Spleen (tissue), 11 donors: ENCODE results near the gene HNF4A. TPM values are rescaled to one million over a fixed set of nuclear protein-coding genes. Genes with fewer than 3 reads are reported as not detected.
"Not testable (repeated sequence)": the region's sequence is repeated elsewhere in the genome, so short reads cannot be mapped to it uniquely, and the experiment has no call there.

Experiments
- DNase-seq: peaks from one replicate; pipeline ENCODE4 v3.0.0-alpha.2; 2020
- H3K27ac ChIP-seq, 8 donors: fragments of 200-600 bp; sonication (generic) in 7 of 8; 1 replicate in 4 of 8; 2 replicates in 4 of 8; pipeline versions ENCODE4 v1.5.0 to v1.8.0; 2016 to 2021; ENCODE audit warnings: inconsistent platforms in 4 of 8, mild to moderate bottlenecking in 4 of 8, moderate library complexity in 1 of 8
- H3K27me3 ChIP-seq, 7 donors: fragments of 200-600 bp; sonication (generic) in 6 of 7; replicated peaks in 1 of 7; 1 replicate in 4 of 7; 2 replicates in 3 of 7; pipeline versions ENCODE4 v1.5.0 to v1.8.0; 2016 to 2021; ENCODE audit warnings: inconsistent platforms in 3 of 7, mild to moderate bottlenecking in 1 of 7
- H3K36me3 ChIP-seq, 6 donors: fragments of 200-600 bp; sonication (generic) in 5 of 6; 1 replicate in 4 of 6; 2 replicates in 2 of 6; pipeline versions ENCODE4 v1.5.0 to v1.8.0; 2016 to 2021; ENCODE audit warnings: inconsistent platforms in 2 of 6
- H3K4me1 ChIP-seq, 6 donors: fragments of 200-600 bp; sonication (generic) in 5 of 6; 1 replicate in 3 of 6; 2 replicates in 3 of 6; pipeline versions ENCODE4 v1.5.0 to v1.8.0; 2016 to 2021; ENCODE audit warnings: inconsistent platforms in 3 of 6
- H3K4me3 ChIP-seq, 8 donors: fragments of 200-600 bp; sonication (generic) in 7 of 8; 1 replicate in 4 of 8; 2 replicates in 4 of 8; pipeline versions ENCODE4 v1.5.0 to v1.8.0; 2016 to 2021; ENCODE audit warnings: inconsistent platforms in 4 of 8, mild to moderate bottlenecking in 4 of 8, moderate library complexity in 2 of 8
- H3K9me3 ChIP-seq, 8 donors: fragments of 200-600 bp; sonication (generic) in 7 of 8; 1 replicate in 4 of 8; 2 replicates in 4 of 8; pipeline versions ENCODE4 v1.5.0 to v1.8.0; 2016 to 2021; ENCODE audit warnings: inconsistent platforms in 4 of 8
- CTCF ChIP-seq, 11 experiments: fragments of 200-600 bp in 7 of 11; fragments of 450-650 bp in 4 of 11; sonication (generic) in 4 of 11; IDR thresholded peaks in 8 of 11; conservative IDR thresholded peaks in 3 of 11; 1 replicate in 7 of 11; 2 replicates in 4 of 11; pipeline versions ENCODE4 v1.4.0 to v1.8.0; 2016 to 2021; ENCODE audit warnings: antibody characterized with exemption in 11 of 11, inconsistent platforms in 4 of 11, mild to moderate bottlenecking in 1 of 11
- POLR2A ChIP-seq, 3 donors: fragments of 450-650 bp; IDR thresholded peaks; one replicate each; pipeline ENCODE4 v1.5.1; 2017; ENCODE audit warnings: antibody characterized with exemption in 3 of 3, mild to moderate bottlenecking in 1 of 3
- POLR2AphosphoS5 ChIP-seq, 3 donors: sonication (generic); formaldehyde crosslinking; IDR thresholded peaks; one replicate each; pipeline ENCODE4 v1.5.1; 2017; ENCODE audit warnings: antibody characterized with exemption in 3 of 3
- WGBS, 5 donors: extraction: QIAGEN DNeasy Blood & Tissue Kit in 3 of 5; methylation state at CpG; one replicate each; pipeline versions ENCODE4 v1.1.5 to v1.1.7; 2013 to 2018; 5-methylcytosine and 5-hydroxymethylcytosine counted together
- intact Hi-C: fragments of 100-400 bp; cut with DNase I; formaldehyde crosslinking; loops from one replicate; pipeline ENCODE4 v1.15.0; 2023; ENCODE audit warnings: low total_unique reads
- polyA plus RNA-seq, 3 donors: library from polyadenylated mRNA; stranded (reverse); fragments of 200-250 nt; gene quantifications; one replicate each; pipeline ENCODE4 v1.2.1, GENCODE V29; 2013
- total RNA-seq, 7 donors: library from RNA; depleted of rRNA in 3 of 7; stranded (reverse); fragments of >200 nt in 3 of 7; fragmentation: NEBNext Ultra II Directional in 4 of 7; extraction: Animal tissue kit (Norgen Biotek cat#: 25700) in 4 of 7; gene quantifications; one replicate each; pipeline versions ENCODE4 v1.1.0 to v1.2.1, GENCODE V29; 2016 to 2021
- donor health status: healthy with polysubstance abuse.
- donor health status: DM: no; HTN: no; CAD: no; lungs with moderate emphysema.
- donor health status: DM: no; HTN: no; CAD: no.
- donor health status: Bipolar disorder and iron deficiency.
- donor health status: healthy.
- donor health status: DM: no; HTN: no; CAD: no.
- donor health status: DM: yes; HTN: yes; CAD: no.

Gene HNF4A
- total and polyA plus RNA-seq, 10 donors: 0.03 TPM; not detected in 9

- TF ChIP-seq CTCF (IDR thresholded peaks at IDR 0.05 in 8 of 11, conservative IDR thresholded peaks at IDR 0.05 in 3 of 11) (no peak), POLR2AphosphoS5 (IDR thresholded peaks at IDR 0.05) (no peak), POLR2A (IDR thresholded peaks at IDR 0.05) (no peak)
- Histone ChIP-seq H3K27me3 (peaks cover 0 to 5% (median 0%) of the 10 kb centered on the region in 7 donors), H3K4me1 (peaks cover 0 to 4% (median 0%) of the 10 kb centered on the region in 6 donors), H3K36me3 (no peaks in the 10 kb centered on the region), H3K27ac (no peak overlapping the region), H3K9me3 (no peaks in the 10 kb centered on the region), H3K4me3 (no peak overlapping the region)
- intact Hi-C loops: no loop called here
- DNase-seq: no peak
- WGBS, 5 donors: 69 to 84% (median 79%) methylated on average over 4 of the region's 4 CpGs
Observed at GRCh38 chr20:44344723-44345122, 10.8 kb upstream of the HNF4A start.

DNA sequence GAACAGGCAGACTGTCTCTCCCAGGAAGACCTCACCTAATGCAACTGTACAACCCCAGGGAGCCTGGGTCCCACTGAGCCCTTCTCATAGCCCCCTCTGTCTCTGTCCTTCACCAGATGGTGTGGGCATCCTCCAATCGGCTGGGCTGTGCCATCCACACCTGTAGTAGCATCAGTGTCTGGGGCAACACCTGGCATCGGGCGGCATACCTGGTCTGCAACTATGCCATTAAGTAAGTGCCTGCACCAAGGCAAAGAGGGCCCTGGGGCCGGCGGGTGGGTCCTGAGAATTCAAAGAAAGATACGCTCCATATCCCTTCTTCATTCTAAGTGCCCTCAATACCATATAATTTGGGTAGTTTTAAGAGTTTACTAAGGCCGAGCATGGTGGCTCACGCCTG lies 10.4 kb upstream of the HNF4A start:
- intact Hi-C loops: no loop called here
- Histone ChIP-seq H3K27me3 (peaks cover 0 to 6% (median 0%) of the 10 kb centered on the region in 7 donors), H3K4me3 (no peak overlapping the region), H3K27ac (no peak overlapping the region), H3K9me3 (no peaks in the 10 kb centered on the region), H3K4me1 (peaks cover 0 to 4% (median 0%) of the 10 kb centered on the region in 6 donors), H3K36me3 (no peaks in the 10 kb centered on the region)
- DNase-seq: no peak
- TF ChIP-seq POLR2AphosphoS5 (IDR thresholded peaks at IDR 0.05) (no peak), CTCF (IDR thresholded peaks at IDR 0.05 in 8 of 11, conservative IDR thresholded peaks at IDR 0.05 in 3 of 11) (no peak), POLR2A (IDR thresholded peaks at IDR 0.05) (no peak)
- 86 to 96% (median 93%) methylated on average over 7 to 8 of the region's 8 CpGs for WGBS, 5 donors

DNA sequence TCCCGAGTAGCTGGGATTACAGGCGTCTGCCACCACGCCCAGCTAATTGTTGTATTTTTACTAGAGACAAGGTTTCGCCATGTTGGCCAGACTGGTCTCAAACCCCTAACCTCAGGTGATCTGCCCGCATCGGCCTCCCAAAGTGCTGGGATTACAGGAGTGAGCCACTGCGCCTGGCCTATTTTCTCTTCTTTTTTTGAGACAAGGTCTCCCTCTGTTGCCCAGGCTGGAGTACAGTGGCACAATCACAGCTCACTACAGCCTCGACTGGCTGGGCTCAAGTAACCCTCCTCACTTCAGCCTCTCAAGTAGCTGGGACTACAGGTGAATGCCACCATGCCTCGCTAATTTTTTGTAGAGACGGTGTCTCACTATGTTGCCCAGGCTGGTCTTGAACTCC lies 9.6 kb upstream of the HNF4A start:
- 87 to 94% (median 93%) methylated on average over 10 of the region's 10 CpGs for WGBS, 5 donors
- DNase-seq, intact Hi-C loops, H3K4me1 ChIP-seq, H3K36me3 ChIP-seq, H3K27me3 ChIP-seq, H3K9me3 ChIP-seq, H3K27ac ChIP-seq, H3K4me3 ChIP-seq: not testable (repeated sequence)

DNA sequence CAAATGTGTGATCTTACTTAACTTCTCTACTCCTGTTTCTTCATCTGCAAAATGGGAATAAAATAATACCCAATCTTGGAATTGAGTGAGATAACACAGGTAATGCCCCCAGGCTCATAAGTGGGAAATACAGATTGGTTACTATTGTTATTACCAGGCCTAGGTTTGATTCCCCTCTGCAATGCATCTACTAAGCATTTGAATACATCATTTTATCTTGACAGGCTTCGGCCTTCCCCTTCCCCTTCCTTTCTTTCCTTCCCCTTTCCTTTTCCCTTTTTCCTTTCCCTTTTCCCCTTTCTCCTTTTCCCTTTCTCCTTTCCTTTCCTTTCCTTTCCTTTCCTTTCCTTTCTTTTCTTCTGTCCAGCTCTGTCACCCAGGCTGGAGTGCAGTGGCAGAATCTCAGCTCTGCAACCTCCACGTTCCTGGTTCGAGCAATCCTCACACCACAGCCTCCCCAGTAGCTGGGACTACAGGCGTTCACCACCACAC lies 7.3 kb upstream of the HNF4A start:
- no peak overlapping the region for H3K4me3 ChIP-seq
- 80 to 90% (median 87%) methylated on average over 4 of the region's 4 CpGs for WGBS, 5 donors
- intact Hi-C loops: no loop called here
- peaks cover 0 to 8% (median 0%) of the 10 kb centered on the region in 7 donors for H3K27me3 ChIP-seq
- no peak overlapping the region for H3K27ac ChIP-seq
- no peak for DNase-seq
- peaks cover 0 to 2% (median 0%) of the 10 kb centered on the region in 6 donors for H3K4me1 ChIP-seq
- TF ChIP-seq POLR2AphosphoS5 (IDR thresholded peaks at IDR 0.05) (no peak), POLR2A (IDR thresholded peaks at IDR 0.05) (no peak), CTCF (IDR thresholded peaks at IDR 0.05 in 8 of 11, conservative IDR thresholded peaks at IDR 0.05 in 3 of 11) (no peak)
- no peaks in the 10 kb centered on the region for H3K36me3 ChIP-seq
- no peaks in the 10 kb centered on the region for H3K9me3 ChIP-seq

DNA sequence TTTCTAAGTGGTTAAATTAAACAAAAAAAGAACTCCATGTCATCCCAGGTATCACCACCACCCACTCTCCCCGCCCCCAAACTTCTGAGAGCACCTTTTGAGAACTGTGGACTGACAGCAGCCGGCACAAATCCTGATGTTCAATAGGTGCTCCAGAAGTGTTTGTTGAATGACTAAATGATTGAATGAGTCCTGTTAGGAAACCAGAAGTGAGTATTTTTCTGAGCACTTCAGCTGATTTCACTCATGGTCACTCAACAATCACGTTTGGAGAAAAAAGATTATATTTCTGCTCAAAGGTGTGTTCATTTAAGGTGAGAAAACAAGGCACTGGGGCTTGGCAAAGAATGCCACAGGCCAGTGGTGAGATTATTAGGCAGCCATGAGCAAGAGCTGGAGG lies 6.2 kb upstream of the HNF4A start:
- Histone ChIP-seq H3K9me3 (no peaks in the 10 kb centered on the region), H3K36me3 (no peaks in the 10 kb centered on the region), H3K27me3 (peaks cover 0 to 7% (median 0%) of the 10 kb centered on the region in 7 donors), H3K4me3 (no peak overlapping the region), H3K4me1 (no peaks in the 10 kb centered on the region), H3K27ac (no peak overlapping the region)
- intact Hi-C loops: no loop called here
- no peak for DNase-seq
- TF ChIP-seq CTCF (IDR thresholded peaks at IDR 0.05 in 8 of 11, conservative IDR thresholded peaks at IDR 0.05 in 3 of 11): no peak
- no peak for TF ChIP-seq POLR2AphosphoS5 (IDR thresholded peaks at IDR 0.05)
- no peak for TF ChIP-seq POLR2A (IDR thresholded peaks at IDR 0.05)
- WGBS, 5 donors: 75 to 86% (median 76%) methylated on average over 3 of the region's 3 CpGs
